Panc1 (cell line): ENCODE results near the gene LAIR2. TPM values are rescaled to one million over a fixed set of nuclear protein-coding genes. Genes with fewer than 3 reads are reported as not detected.
A peak's percentile ranks its signal among the peaks of the same experiment; 100 is the strongest.

Experiments used
- ATAC-seq: fragments of 200-7000 bp; cut with Tn5 transposase; 2 replicates; pipeline ENCODE4 v1.9.1; 2020; ENCODE audit warnings: mild to moderate bottlenecking, moderate library complexity
- BruUV-seq: library from RNA; stranded (reverse); fragments of 400-500 nt; replicated peaks from 2 replicates; lab custom pipeline; 2021; lab: Mats Ljungman, UMichigan
- CTCF ChIA-PET: fragments of 300-600 bp; sonication (Branson Sonifier 250); formaldehyde crosslinking; loops from one replicate; lab custom pipeline; 2022; ENCODE audit warnings: antibody characterized with exemption; lab: Charles Lee
- POLR2A ChIA-PET: fragments of 300-600 bp; sonication (Branson Sonifier 250); formaldehyde crosslinking; loops from one replicate; lab custom pipeline; 2022; ENCODE audit warnings: antibody characterized with exemption; lab: Charles Lee
- DNase-seq: peaks from one replicate; pipeline ENCODE4 v3.0.0-alpha.2; 2010; ENCODE audit warnings: low read depth, low spot score
- H3K27ac ChIP-seq: 2 replicates; pipeline ENCODE4 v1.5.1; 2011; ENCODE audit warnings: mild to moderate bottlenecking, low read length, inconsistent platforms
- H3K27me3 ChIP-seq: fragments of 200-500 bp; sonication (Bioruptor generic); 2 replicates; pipeline ENCODE4 v1.6.0; 2014; ENCODE audit warnings: low read length, inconsistent platforms; ENCODE audit not compliant: control insufficient read depth, insufficient read depth
- H3K36me3 ChIP-seq: fragments of 200-500 bp; sonication (Bioruptor generic); 2 replicates; pipeline ENCODE4 v1.5.1; 2014; ENCODE audit warnings: inconsistent platforms, mild to moderate bottlenecking, low read length, moderate library complexity; ENCODE audit not compliant: control insufficient read depth, insufficient read depth
- H3K4me1 ChIP-seq: 2 replicates; pipeline ENCODE4 v1.5.1; 2011; ENCODE audit warnings: inconsistent platforms, mild to moderate bottlenecking, low read length, moderate library complexity; ENCODE audit not compliant: control insufficient read depth, insufficient read depth
- H3K4me3 ChIP-seq, 2 experiments: 2 replicates each; pipeline ENCODE4 v1.5.1; 2011 to 2012; ENCODE audit warnings: low read depth in 2 of 2, low read length in 2 of 2, mild to moderate bottlenecking in 2 of 2, inconsistent platforms in 1 of 2, moderate library complexity in 1 of 2
- H3K9me3 ChIP-seq: fragments of 200-500 bp; sonication (Bioruptor generic); 2 replicates; pipeline ENCODE4 v1.5.1; 2014; ENCODE audit warnings: low read depth, mild to moderate bottlenecking, inconsistent platforms, low read length, moderate library complexity; ENCODE audit not compliant: control insufficient read depth, insufficient read depth
- CTCF ChIP-seq: fragments of 450-650 bp; IDR thresholded peaks from 2 replicates; pipeline ENCODE4 v1.5.1; 2017; ENCODE audit warnings: mild to moderate bottlenecking
- POLR2AphosphoS5 ChIP-seq: IDR thresholded peaks from 2 replicates; pipeline ENCODE4 v1.6.1; 2012; ENCODE audit warnings: mild to moderate bottlenecking, low read depth, low read length, moderate library complexity
- REST ChIP-seq, 2 experiments: IDR thresholded peaks; 2 replicates each; pipeline ENCODE4 v1.6.1; 2011 to 2012; ENCODE audit warnings: low read depth in 2 of 2, control low read depth in 1 of 2, low read length in 1 of 2, mild to moderate bottlenecking in 1 of 2, moderate library complexity in 1 of 2; ENCODE audit not compliant: insufficient read depth in 1 of 2
- SIN3A ChIP-seq: IDR thresholded peaks from 2 replicates; pipeline ENCODE4 v1.6.1; 2012; ENCODE audit warnings: low read depth, mild to moderate bottlenecking, low read length, moderate library complexity, borderline replicate concordance; ENCODE audit not compliant: insufficient read depth
- TCF7L2 ChIP-seq: IDR thresholded peaks from 2 replicates; pipeline ENCODE4 v1.6.1; 2011; ENCODE audit warnings: mild to moderate bottlenecking, low read depth, low read length, inconsistent platforms
- in situ Hi-C: cut with HindIII; loops from 2 replicates; pipeline ENCODE4 v1.10.0; 2016; ENCODE audit warnings: low sequenced_read_pairs, low pct_unique_long_range_greater_than_20kb
- intact Hi-C: fragments of 100-400 bp; cut with micrococcal nuclease; formaldehyde crosslinking; loops from one replicate; pipeline ENCODE4 v1.10.0; 2022; ENCODE audit not compliant: unreplicated experiment
- total RNA-seq: library from RNA; stranded (reverse); gene quantifications from one replicate; pipeline ENCODE4 v1.2.1, GENCODE V29; 2021; ENCODE audit not compliant: unreplicated experiment

The LAIR2 gene
- total RNA-seq, 1 experiment from 2014 or later, result not detected

DNA sequence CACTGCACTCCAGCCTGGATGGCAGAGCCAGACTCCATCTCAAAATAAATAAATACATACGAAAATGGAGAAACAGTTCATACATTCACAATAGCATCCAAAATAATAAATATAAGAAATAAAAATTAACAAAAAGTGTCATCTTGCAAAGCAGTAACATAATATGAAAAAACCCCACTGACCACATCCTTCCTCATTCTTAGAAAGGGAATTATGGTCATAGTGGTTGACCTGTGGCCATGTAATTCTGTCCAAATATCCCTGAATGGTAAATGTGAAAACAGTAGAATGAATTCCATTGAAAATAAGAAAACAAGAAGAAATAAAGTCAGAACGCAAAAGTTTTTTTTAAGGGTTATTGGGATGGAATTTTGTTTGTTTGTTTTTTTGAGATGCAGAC lies 22.6 kb upstream of the LAIR2 start:
- in situ Hi-C loops (no loop called here), intact Hi-C loops (loop anchor here (5.0 to 10.0 kb wide), 2 partner anchors 75 to 197 kb away; no protein-coding TSS in a partner anchor)
- no peaks in the 10 kb centered on the region for H3K27me3 ChIP-seq
- ATAC-seq (no peak), DNase-seq (no peak)
- no peak overlapping the region for H3K4me3 ChIP-seq
- POLR2A ChIA-PET, result no interaction called here
- BruUV-seq, result no TSS peak
- H3K4me1 ChIP-seq, result no peaks in the 10 kb centered on the region
- no peaks in the 10 kb centered on the region for H3K9me3 ChIP-seq
- CTCF ChIA-PET, result interaction anchor here (1.2 kb wide), 1 partner anchor 194 kb away, joined by 5 read pairs; no protein-coding TSS in a partner anchor
- H3K27ac ChIP-seq, result no peak overlapping the region
- no peak for TF ChIP-seq POLR2AphosphoS5
- TF ChIP-seq REST (IDR thresholded peaks at IDR 0.05; ENCODE audit: insufficient read depth in 1 of 2, low read depth in 2 of 2, low read length in 1 of 2), result no peak
- TF ChIP-seq CTCF, result no peak
- no peak for TF ChIP-seq SIN3A
- TF ChIP-seq TCF7L2, result no peak
- H3K36me3 ChIP-seq, result no peaks in the 10 kb centered on the region

GRCh38 chr19:54481326-54481930 lies 21.2 kb upstream of the LAIR2 start:
- Histone ChIP-seq H3K9me3 (no peaks in the 10 kb centered on the region), H3K27me3 (no peaks in the 10 kb centered on the region), H3K4me3 (peak overlapping the region in 1 of 2 experiments; percentile 21; a peak in 1 of 4 replicates), H3K27ac (no peak overlapping the region), H3K4me1 (no peaks in the 10 kb centered on the region), H3K36me3 (no peaks in the 10 kb centered on the region)
- TF ChIP-seq CTCF (peak; percentile 94), REST (IDR thresholded peaks at IDR 0.05; ENCODE audit: insufficient read depth in 1 of 2, low read depth in 2 of 2, low read length in 1 of 2) (no peak), SIN3A (no peak), POLR2AphosphoS5 (no peak)
- ChIA-PET CTCF (interaction anchor here (0.6 to 1.1 kb wide), 6 partner anchors 22 to 562 kb away, joined by 3 to 13 read pairs (median 6); no protein-coding TSS in a partner anchor), POLR2A (interaction anchor here (0.7 kb wide), 1 partner anchor 174 kb away, joined by 14 read pairs; no protein-coding TSS in a partner anchor)
- intact Hi-C loops (loop anchor here (5.0 to 10.0 kb wide), 2 partner anchors 73 to 196 kb away; no protein-coding TSS in a partner anchor), in situ Hi-C loops (no loop called here)
- ATAC-seq (peak; percentile 65), DNase-seq (no peak)
- BruUV-seq, result no TSS peak
